Measurements from ENCODE around the gene KRTAP10-5.
"Not testable (repeated sequence)": the region's sequence is repeated elsewhere in the genome, so short reads cannot be mapped to it uniquely, and the experiment has no call there.

The KRTAP10-5 gene

DNA sequence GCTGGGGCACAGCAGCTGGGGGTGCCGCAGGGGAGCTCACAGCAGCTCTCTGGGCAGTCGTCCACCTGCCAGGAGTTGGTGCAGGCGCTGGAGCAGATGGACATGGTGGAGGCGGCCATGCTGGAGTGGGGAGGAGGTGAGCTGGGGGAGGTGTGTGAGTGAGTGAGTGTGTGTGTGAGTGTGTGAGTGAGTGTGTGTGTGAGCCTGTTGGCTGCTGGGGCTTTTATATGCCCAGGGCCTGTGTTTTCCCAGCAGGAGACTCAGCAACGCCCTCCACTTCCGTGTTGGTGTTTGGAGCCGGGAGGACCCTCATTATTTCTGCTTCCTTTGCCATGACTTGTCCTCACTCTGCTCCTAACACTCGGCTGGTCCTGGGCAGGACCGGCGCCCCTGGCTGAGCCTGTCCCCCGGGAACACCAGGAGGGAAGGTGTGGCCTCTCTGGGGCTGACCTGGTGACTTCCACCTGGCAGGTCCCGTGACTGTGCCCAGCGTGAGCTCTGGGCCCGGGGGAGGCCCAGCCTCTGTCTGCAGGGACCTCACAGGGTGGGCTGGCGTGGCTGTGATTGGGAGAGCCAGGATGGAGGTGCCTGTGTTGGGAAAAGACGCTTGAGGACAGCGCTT is 29.0 kb downstream of the KRTAP10-5 start, which contains the start of gene KRTAP10-2:
Gene KRTAP10-2, minus strand, starts transcription at position 166 of the 622 bp plus-strand sequence. Its CDS starts 47 bp downstream, at position 119.
- no peaks in the 10 kb centered on the region for H3K36me3 ChIP-seq (ENCODE audit: control insufficient read depth in 4 of 4, insufficient read depth in 4 of 4, low read length in 3 of 4)
- H3K4me1 ChIP-seq (ENCODE audit: control extremely low read depth in 1 of 4, control insufficient read depth in 4 of 4, insufficient read depth in 4 of 4, low read length in 3 of 4), result no peaks in the 10 kb centered on the region
- H3K4me3 ChIP-seq (ENCODE audit: control insufficient read depth in 1 of 7, extremely low read depth in 1 of 7, insufficient read depth in 4 of 7, low read depth in 2 of 7, low read length in 6 of 7), result no peak within 1 kb of the TSS
- ChIA-PET POLR2A (no interaction called here), CTCF (no interaction called here)
- no peak within 1 kb of the TSS for H3K27ac ChIP-seq (ENCODE audit: insufficient read depth in 1 of 2, low read depth in 1 of 2, low read length in 2 of 2, poor library complexity in 1 of 2, severe bottlenecking in 2 of 2)
- no peak for DNase-seq
- WGBS (ENCODE audit: insufficient coverage), result 87% methylated on average over 14 of the region's 17 CpGs
- peaks cover 3 to 14% (median 5%) of the 10 kb centered on the region in 5 experiments for H3K9me3 ChIP-seq (ENCODE audit: control extremely low read depth in 1 of 5, control insufficient read depth in 4 of 5, insufficient read depth in 2 of 5, low read depth in 1 of 5, low read length in 4 of 5)
- H3K27me3 ChIP-seq (replicated peaks in 2 of 5; ENCODE audit: control insufficient read depth in 4 of 5, insufficient read depth in 5 of 5, low read length in 4 of 5), result peaks cover 0 to 53% (median 8%) of the 10 kb centered on the region in 5 experiments

DNA sequence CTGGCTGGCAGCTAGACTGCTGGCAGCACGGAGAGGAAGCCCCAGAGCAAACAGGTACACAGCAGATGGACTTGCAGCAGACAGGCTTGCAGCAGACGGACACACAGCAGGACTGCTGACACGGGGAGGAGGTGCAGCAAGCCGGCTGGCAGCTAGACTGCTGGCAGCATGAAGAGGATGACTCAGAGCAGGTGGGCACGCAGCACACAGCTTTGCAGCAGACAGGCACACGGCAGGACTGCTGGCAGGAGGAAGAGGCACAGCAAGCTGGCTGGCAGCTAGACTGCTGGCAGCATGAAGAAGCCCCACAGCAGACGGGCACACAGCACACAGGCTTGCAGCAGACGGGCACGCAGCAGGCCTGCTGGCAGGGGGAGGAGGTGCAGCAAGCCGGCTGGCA is 29.6 kb downstream of the KRTAP10-5 start:
- no peaks in the 10 kb centered on the region for H3K4me1 ChIP-seq (ENCODE audit: control extremely low read depth in 1 of 4, control insufficient read depth in 4 of 4, insufficient read depth in 4 of 4, low read length in 3 of 4)
- no peaks in the 10 kb centered on the region for H3K36me3 ChIP-seq (ENCODE audit: control insufficient read depth in 4 of 4, insufficient read depth in 4 of 4, low read length in 3 of 4)
- peaks cover 0 to 57% (median 8%) of the 10 kb centered on the region in 5 experiments for H3K27me3 ChIP-seq (replicated peaks in 2 of 5; ENCODE audit: control insufficient read depth in 4 of 5, insufficient read depth in 5 of 5, low read length in 4 of 5)
- H3K9me3 ChIP-seq (ENCODE audit: control extremely low read depth in 1 of 5, control insufficient read depth in 4 of 5, insufficient read depth in 2 of 5, low read depth in 1 of 5, low read length in 4 of 5), result peaks cover 3 to 14% (median 5%) of the 10 kb centered on the region in 5 experiments
- DNase-seq, result no peak
- POLR2A ChIA-PET, result no interaction called here
- H3K4me3 ChIP-seq (ENCODE audit: control insufficient read depth in 1 of 7, extremely low read depth in 1 of 7, insufficient read depth in 4 of 7, low read depth in 2 of 7, low read length in 6 of 7), result no peak overlapping the region
- CTCF ChIA-PET, result no interaction called here
- no peak overlapping the region for H3K27ac ChIP-seq (ENCODE audit: insufficient read depth in 1 of 2, low read depth in 1 of 2, low read length in 2 of 2, poor library complexity in 1 of 2, severe bottlenecking in 2 of 2)
- WGBS (ENCODE audit: insufficient coverage), result 84% methylated on average over 7 of the region's 10 CpGs

DNA sequence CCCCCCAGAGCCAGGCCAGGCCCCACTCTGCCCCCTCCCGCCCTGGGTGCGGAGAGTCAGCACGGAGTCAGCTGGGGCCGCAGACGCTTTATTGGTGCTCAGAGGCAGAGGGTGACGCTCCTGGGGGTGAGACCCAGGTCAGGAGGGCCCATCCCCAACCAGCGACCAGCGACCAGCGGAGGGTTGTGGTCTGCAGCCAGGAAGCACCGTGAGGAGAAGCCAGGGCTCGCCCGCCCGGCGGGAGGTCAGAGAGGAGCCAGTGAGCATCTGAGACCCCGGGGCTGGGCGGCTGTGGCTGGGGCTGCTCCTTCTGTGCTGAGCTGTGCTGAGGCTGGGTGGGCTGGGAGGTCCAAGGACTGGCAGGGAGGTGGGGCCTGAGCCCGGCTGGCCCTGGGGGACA is 30.1 kb downstream of the KRTAP10-5 start:
- H3K27ac ChIP-seq (ENCODE audit: insufficient read depth in 1 of 2, low read depth in 1 of 2, low read length in 2 of 2, poor library complexity in 1 of 2, severe bottlenecking in 2 of 2); CTCF ChIA-PET; POLR2A ChIA-PET; H3K4me1 ChIP-seq (ENCODE audit: control extremely low read depth in 1 of 4, control insufficient read depth in 4 of 4, insufficient read depth in 4 of 4, low read length in 3 of 4); H3K4me3 ChIP-seq (ENCODE audit: control insufficient read depth in 1 of 7, extremely low read depth in 1 of 7, insufficient read depth in 4 of 7, low read depth in 2 of 7, low read length in 6 of 7); H3K36me3 ChIP-seq (ENCODE audit: control insufficient read depth in 4 of 4, insufficient read depth in 4 of 4, low read length in 3 of 4); DNase-seq: not testable (repeated sequence)
- Histone ChIP-seq H3K27me3 (replicated peaks in 2 of 5; ENCODE audit: control insufficient read depth in 4 of 5, insufficient read depth in 5 of 5, low read length in 4 of 5) (peaks cover 0 to 54% (median 6%) of the 10 kb centered on the region in 5 experiments), H3K9me3 (ENCODE audit: control extremely low read depth in 1 of 5, control insufficient read depth in 4 of 5, insufficient read depth in 2 of 5, low read depth in 1 of 5, low read length in 4 of 5) (peaks cover 3 to 17% (median 5%) of the 10 kb centered on the region in 5 experiments)
- 17% methylated on average over 6 of the region's 17 CpGs for WGBS (ENCODE audit: insufficient coverage)

DNA sequence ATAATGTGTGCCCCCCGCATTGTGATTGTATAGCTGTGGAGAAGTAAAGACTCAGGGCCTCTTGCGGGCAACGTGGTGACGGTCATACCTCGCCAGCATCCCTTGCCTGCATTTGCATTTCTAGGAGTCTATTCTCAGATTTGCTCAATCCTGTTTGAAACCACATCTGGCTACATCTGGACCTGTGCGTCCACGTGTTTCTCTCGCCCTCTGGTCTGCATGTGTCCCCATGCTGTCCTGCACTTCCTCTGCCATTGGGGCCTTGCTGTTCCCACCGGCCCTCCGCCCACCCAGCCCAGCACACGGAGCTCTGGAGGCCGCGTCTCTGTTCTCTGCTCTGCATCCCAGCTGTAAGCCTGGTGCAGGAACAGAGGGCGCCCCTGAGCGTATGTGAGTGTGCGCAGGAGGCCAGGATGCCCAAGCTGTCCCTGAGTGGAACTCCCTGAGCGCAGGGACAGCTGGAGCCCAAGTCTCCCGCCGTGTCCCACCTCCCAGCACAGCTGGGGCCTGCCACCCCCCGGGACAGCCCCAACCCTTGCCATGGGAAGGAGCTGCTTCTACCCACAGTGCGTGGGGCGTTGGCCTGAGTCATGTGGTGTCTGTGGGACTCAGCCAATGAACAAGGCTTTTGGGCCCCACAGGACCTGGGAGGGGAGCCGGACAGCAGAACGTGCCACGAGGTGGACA is 30.7 kb downstream of the KRTAP10-5 start:
- H3K36me3 ChIP-seq (ENCODE audit: control insufficient read depth in 4 of 4, insufficient read depth in 4 of 4, low read length in 3 of 4), result no peaks in the 10 kb centered on the region
- no peak for DNase-seq
- CTCF ChIA-PET, result interaction anchor here (0.7 kb wide), 1 partner anchor 43 kb away, joined by 3 read pairs; no protein-coding TSS in a partner anchor
- WGBS (ENCODE audit: insufficient coverage), result 83% methylated on average over 21 of the region's 25 CpGs
- peaks cover 3 to 18% (median 5%) of the 10 kb centered on the region in 5 experiments for H3K9me3 ChIP-seq (ENCODE audit: control extremely low read depth in 1 of 5, control insufficient read depth in 4 of 5, insufficient read depth in 2 of 5, low read depth in 1 of 5, low read length in 4 of 5)
- H3K27me3 ChIP-seq (replicated peaks in 2 of 5; ENCODE audit: control insufficient read depth in 4 of 5, insufficient read depth in 5 of 5, low read length in 4 of 5), result peaks cover 0 to 54% (median 6%) of the 10 kb centered on the region in 5 experiments
- no peak overlapping the region for H3K4me3 ChIP-seq (ENCODE audit: control insufficient read depth in 1 of 7, extremely low read depth in 1 of 7, insufficient read depth in 4 of 7, low read depth in 2 of 7, low read length in 6 of 7)
- POLR2A ChIA-PET, result no interaction called here
- no peaks in the 10 kb centered on the region for H3K4me1 ChIP-seq (ENCODE audit: control extremely low read depth in 1 of 4, control insufficient read depth in 4 of 4, insufficient read depth in 4 of 4, low read length in 3 of 4)
- no peak overlapping the region for H3K27ac ChIP-seq (ENCODE audit: insufficient read depth in 1 of 2, low read depth in 1 of 2, low read length in 2 of 2, poor library complexity in 1 of 2, severe bottlenecking in 2 of 2)

DNA sequence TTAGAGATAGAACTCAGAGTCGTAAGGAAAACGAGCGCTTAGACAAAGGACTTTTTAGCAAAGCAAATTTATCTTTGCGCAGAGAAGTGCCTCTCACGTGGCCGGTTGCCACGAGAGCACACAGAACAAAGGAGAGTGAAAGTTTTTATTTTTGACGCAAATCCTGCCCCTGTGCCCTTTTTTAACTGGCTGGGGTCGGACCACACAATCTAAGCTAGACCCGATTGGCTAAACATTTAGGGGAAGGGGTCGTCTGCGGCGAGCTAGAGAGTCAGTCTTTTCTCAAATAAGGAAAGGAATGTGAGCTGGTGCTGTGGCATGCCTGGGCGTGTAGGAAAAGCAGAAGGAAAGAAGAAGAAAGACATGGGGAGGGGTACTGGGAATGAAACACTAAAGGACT is 31.5 kb downstream of the KRTAP10-5 start:
- Histone ChIP-seq H3K27ac (ENCODE audit: insufficient read depth in 1 of 2, low read depth in 1 of 2, low read length in 2 of 2, poor library complexity in 1 of 2, severe bottlenecking in 2 of 2) (no peak overlapping the region), H3K4me1 (ENCODE audit: control extremely low read depth in 1 of 4, control insufficient read depth in 4 of 4, insufficient read depth in 4 of 4, low read length in 3 of 4) (no peaks in the 10 kb centered on the region), H3K4me3 (ENCODE audit: control insufficient read depth in 1 of 7, extremely low read depth in 1 of 7, insufficient read depth in 4 of 7, low read depth in 2 of 7, low read length in 6 of 7) (no peak overlapping the region), H3K9me3 (ENCODE audit: control extremely low read depth in 1 of 5, control insufficient read depth in 4 of 5, insufficient read depth in 2 of 5, low read depth in 1 of 5, low read length in 4 of 5) (peaks cover 3 to 18% (median 5%) of the 10 kb centered on the region in 5 experiments), H3K36me3 (ENCODE audit: control insufficient read depth in 4 of 4, insufficient read depth in 4 of 4, low read length in 3 of 4) (no peaks in the 10 kb centered on the region), H3K27me3 (replicated peaks in 2 of 5; ENCODE audit: control insufficient read depth in 4 of 5, insufficient read depth in 5 of 5, low read length in 4 of 5) (peaks cover 0 to 54% (median 6%) of the 10 kb centered on the region in 5 experiments)
- WGBS (ENCODE audit: insufficient coverage), result 54% methylated on average over 14 of the region's 14 CpGs
- DNase-seq, result no peak
- CTCF ChIA-PET, result no interaction called here
- POLR2A ChIA-PET, result no interaction called here

DNA sequence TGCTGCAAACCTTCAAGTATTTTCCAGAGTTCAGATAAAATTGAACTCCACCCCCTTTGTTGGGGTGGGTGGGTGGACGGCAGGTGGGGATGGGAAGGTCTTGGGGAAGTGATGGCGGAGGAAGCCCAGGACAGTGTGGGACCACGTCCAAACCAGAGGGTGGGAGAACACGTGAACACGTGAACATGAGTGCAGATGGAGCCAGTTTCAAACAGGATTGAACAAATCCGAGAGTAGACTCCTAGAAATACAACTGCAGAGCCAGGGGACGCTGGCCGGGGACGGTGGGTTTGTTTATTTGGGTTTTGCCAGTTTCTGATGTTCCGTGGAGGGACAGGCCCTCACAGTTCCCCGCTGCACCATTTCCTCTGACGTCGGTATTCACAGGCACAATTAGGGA is 32.0 kb downstream of the KRTAP10-5 start:
- POLR2A ChIA-PET, result no interaction called here
- CTCF ChIA-PET, result interaction anchor here (1.0 kb wide), 1 partner anchor 11 kb away, joined by 4 read pairs; no protein-coding TSS in a partner anchor
- no peak for DNase-seq
- H3K9me3 ChIP-seq (ENCODE audit: control extremely low read depth in 1 of 5, control insufficient read depth in 4 of 5, insufficient read depth in 2 of 5, low read depth in 1 of 5, low read length in 4 of 5), result peaks cover 3 to 18% (median 5%) of the 10 kb centered on the region in 5 experiments
- H3K4me1 ChIP-seq (ENCODE audit: control extremely low read depth in 1 of 4, control insufficient read depth in 4 of 4, insufficient read depth in 4 of 4, low read length in 3 of 4), result no peaks in the 10 kb centered on the region
- no peaks in the 10 kb centered on the region for H3K36me3 ChIP-seq (ENCODE audit: control insufficient read depth in 4 of 4, insufficient read depth in 4 of 4, low read length in 3 of 4)
- WGBS (ENCODE audit: insufficient coverage), result 90% methylated on average over 10 of the region's 13 CpGs
- H3K27me3 ChIP-seq (replicated peaks in 2 of 5; ENCODE audit: control insufficient read depth in 4 of 5, insufficient read depth in 5 of 5, low read length in 4 of 5), result peaks cover 0 to 54% (median 6%) of the 10 kb centered on the region in 5 experiments
- no peak overlapping the region for H3K27ac ChIP-seq (ENCODE audit: insufficient read depth in 1 of 2, low read depth in 1 of 2, low read length in 2 of 2, poor library complexity in 1 of 2, severe bottlenecking in 2 of 2)
- H3K4me3 ChIP-seq (ENCODE audit: control insufficient read depth in 1 of 7, extremely low read depth in 1 of 7, insufficient read depth in 4 of 7, low read depth in 2 of 7, low read length in 6 of 7), result no peak overlapping the region

Data from common myeloid progenitor, CD34-positive (primary cell).